HL-60 (cell line): ENCODE measurements around the gene VAT1L.

ENCODE experiments used
- DNase-seq, 2 experiments: peaks; one replicate each; pipeline ENCODE4 v3.0.0-alpha.2; 2010 to 2020; ENCODE audit warnings: low read depth in 1 of 2, low spot score in 1 of 2
- H3K27ac ChIP-seq: fragments of 250-450 bp; sonication (Bioruptor Pico); replicated peaks from 2 replicates; pipeline ENCODE4 v1.5.1; 2020; ENCODE audit warnings: mild to moderate bottlenecking, moderate library complexity
- H3K27me3 ChIP-seq: fragments of 250-450 bp; sonication (Bioruptor Pico); 2 replicates; pipeline ENCODE4 v1.5.1; 2021; ENCODE audit warnings: mild to moderate bottlenecking, moderate library complexity; ENCODE audit not compliant: insufficient read depth, poor library complexity, severe bottlenecking
- H3K4me3 ChIP-seq: replicated peaks from 2 replicates; pipeline ENCODE4 v1.5.1; 2011; ENCODE audit warnings: mild to moderate bottlenecking, control low read depth, low read length; ENCODE audit not compliant: insufficient read depth
- GABPA ChIP-seq: IDR thresholded peaks from 2 replicates; pipeline ENCODE4 v1.6.1; 2012; ENCODE audit warnings: low read depth
- POLR2AphosphoS5 ChIP-seq: IDR thresholded peaks from 2 replicates; pipeline ENCODE4 v1.6.1; 2012; ENCODE audit warnings: low read depth
- SPI1 ChIP-seq: IDR thresholded peaks from 2 replicates; pipeline ENCODE4 v1.6.1; 2012; ENCODE audit warnings: low read depth, mild to moderate bottlenecking, borderline replicate concordance
- TF ChIP-seq, protein P1 (sequence below): IDR thresholded peaks from one replicate; pipeline ENCODE4 v1.5.1; 2011; ENCODE audit warnings: low read length, control low read depth, inconsistent platforms; ENCODE audit not compliant: insufficient read depth
- TF ChIP-seq, protein P2 (sequence below): IDR thresholded peaks from 2 replicates; pipeline ENCODE4 v1.6.1; 2012; ENCODE audit warnings: low read depth; ENCODE audit not compliant: insufficient replicate concordance

The VAT1L gene

GRCh38 chr16:78022347-78023060 is 234.1 kb downstream of the VAT1L start, which contains the start of gene CLEC3A:
CLEC3A (plus strand) TSS chr16:78022548; CDS start chr16:78022627, 79 bp downstream.
- TF ChIP-seq POLR2AphosphoS5 (no peak), SPI1 (no peak), GABPA (no peak)
- TF ChIP-seq, protein P1, sequence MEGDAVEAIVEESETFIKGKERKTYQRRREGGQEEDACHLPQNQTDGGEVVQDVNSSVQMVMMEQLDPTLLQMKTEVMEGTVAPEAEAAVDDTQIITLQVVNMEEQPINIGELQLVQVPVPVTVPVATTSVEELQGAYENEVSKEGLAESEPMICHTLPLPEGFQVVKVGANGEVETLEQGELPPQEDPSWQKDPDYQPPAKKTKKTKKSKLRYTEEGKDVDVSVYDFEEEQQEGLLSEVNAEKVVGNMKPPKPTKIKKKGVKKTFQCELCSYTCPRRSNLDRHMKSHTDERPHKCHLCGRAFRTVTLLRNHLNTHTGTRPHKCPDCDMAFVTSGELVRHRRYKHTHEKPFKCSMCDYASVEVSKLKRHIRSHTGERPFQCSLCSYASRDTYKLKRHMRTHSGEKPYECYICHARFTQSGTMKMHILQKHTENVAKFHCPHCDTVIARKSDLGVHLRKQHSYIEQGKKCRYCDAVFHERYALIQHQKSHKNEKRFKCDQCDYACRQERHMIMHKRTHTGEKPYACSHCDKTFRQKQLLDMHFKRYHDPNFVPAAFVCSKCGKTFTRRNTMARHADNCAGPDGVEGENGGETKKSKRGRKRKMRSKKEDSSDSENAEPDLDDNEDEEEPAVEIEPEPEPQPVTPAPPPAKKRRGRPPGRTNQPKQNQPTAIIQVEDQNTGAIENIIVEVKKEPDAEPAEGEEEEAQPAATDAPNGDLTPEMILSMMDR: no peak
- TF ChIP-seq, protein P2, sequence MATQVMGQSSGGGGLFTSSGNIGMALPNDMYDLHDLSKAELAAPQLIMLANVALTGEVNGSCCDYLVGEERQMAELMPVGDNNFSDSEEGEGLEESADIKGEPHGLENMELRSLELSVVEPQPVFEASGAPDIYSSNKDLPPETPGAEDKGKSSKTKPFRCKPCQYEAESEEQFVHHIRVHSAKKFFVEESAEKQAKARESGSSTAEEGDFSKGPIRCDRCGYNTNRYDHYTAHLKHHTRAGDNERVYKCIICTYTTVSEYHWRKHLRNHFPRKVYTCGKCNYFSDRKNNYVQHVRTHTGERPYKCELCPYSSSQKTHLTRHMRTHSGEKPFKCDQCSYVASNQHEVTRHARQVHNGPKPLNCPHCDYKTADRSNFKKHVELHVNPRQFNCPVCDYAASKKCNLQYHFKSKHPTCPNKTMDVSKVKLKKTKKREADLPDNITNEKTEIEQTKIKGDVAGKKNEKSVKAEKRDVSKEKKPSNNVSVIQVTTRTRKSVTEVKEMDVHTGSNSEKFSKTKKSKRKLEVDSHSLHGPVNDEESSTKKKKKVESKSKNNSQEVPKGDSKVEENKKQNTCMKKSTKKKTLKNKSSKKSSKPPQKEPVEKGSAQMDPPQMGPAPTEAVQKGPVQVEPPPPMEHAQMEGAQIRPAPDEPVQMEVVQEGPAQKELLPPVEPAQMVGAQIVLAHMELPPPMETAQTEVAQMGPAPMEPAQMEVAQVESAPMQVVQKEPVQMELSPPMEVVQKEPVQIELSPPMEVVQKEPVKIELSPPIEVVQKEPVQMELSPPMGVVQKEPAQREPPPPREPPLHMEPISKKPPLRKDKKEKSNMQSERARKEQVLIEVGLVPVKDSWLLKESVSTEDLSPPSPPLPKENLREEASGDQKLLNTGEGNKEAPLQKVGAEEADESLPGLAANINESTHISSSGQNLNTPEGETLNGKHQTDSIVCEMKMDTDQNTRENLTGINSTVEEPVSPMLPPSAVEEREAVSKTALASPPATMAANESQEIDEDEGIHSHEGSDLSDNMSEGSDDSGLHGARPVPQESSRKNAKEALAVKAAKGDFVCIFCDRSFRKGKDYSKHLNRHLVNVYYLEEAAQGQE: no peak
- no peak within 1 kb of the TSS for H3K27ac ChIP-seq
- no peaks in the 10 kb centered on the region for H3K27me3 ChIP-seq
- H3K4me3 ChIP-seq: no peak within 1 kb of the TSS
- no peak for DNase-seq

DNA sequence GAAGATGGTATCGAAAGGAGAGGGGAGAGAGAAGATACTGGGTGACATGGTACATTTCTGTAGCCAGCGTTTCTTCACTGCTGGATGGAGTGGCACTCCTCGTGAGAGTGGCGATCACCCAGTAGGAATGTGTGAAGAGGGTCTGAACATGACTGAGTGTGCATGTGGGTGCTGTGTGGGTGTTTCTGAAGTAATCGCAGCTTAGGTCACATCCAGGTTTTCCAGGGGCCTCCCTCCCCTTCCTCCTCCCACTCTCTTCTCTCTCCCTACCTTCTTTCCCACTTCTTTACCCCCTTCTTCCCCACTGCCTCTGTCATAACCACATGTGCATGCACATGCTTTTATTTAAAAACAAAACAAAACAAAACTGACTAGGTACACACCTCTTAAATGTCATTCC is 235.8 kb downstream of the VAT1L start:
- TF ChIP-seq, protein P2: no peak
- TF ChIP-seq GABPA (no peak), POLR2AphosphoS5 (no peak), SPI1 (no peak)
- TF ChIP-seq, protein P1: no peak
- no peak overlapping the region for H3K4me3 ChIP-seq
- no peak for DNase-seq

GRCh38 chr16:78025631-78026030 is 237.3 kb downstream of the VAT1L start:
- H3K4me3 ChIP-seq: no peak overlapping the region
- TF ChIP-seq, protein P2: no peak
- TF ChIP-seq SPI1: no peak
- no peak for TF ChIP-seq GABPA
- TF ChIP-seq, protein P1: no peak
- TF ChIP-seq POLR2AphosphoS5: no peak
- DNase-seq: no peak

More for the DNA sequence above, 235.8 kb downstream of the VAT1L start:
- no peak overlapping the region for H3K27ac ChIP-seq
- no peaks in the 10 kb centered on the region for H3K27me3 ChIP-seq

More at GRCh38 chr16:78025631-78026030, 237.3 kb downstream of the VAT1L start:
- H3K27ac ChIP-seq: no peak overlapping the region
- H3K27me3 ChIP-seq: no peaks in the 10 kb centered on the region
